ENCODE data around the gene RITA1.
"Not testable (repeated sequence)": the region's sequence is repeated elsewhere in the genome, so short reads cannot be mapped to it uniquely, and the experiment has no call there.

RITA1 gene

DNA sequence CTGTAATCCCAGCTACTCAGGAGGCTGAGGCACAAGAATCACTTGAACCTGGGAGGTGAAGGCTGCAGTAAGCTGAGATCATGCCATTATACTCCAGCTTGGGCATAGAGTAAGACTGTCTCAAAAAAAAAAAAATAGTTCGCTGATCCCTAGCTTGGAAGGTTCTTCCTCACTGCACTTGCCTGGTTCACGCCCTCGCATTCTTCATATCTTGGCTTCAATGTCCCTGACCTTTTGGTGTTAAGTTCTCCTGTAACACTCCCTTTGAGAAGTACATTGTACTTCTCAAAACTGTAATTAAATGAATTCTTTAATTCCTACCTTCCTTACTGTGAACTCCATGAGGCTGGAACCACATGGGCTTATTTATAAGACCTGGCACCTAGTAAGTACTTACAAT, 19.3 kb downstream of the RITA1 start:
- DNase-seq: peak in 1 of 2 donors; percentile 15

GRCh38 chr12:113206802-113207201, 21.3 kb downstream of the RITA1 start:
- not testable (repeated sequence) for DNase-seq

DNA sequence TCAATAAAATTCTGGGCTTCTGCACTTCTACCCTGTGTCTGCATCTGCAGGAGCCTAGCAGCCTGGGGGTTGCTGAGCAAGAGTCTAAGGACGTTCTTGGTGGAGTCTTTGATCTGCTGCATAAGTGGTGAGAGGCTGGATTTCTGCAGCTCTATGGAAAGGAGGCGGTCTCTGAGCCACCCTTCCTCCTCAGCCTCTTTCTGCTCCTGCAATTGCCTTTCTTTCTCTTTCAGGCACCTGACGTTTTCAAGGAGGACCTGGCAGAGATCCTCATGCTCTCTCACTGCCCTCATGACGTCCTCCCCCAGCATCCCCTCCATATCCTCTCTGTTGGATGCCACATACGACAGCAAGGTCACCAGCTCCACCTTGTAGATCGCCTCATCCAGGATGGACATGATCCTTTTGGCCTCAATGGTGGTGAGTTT, 22.1 kb downstream of the RITA1 start:
- no peak for DNase-seq

GRCh38 chr12:113208041-113208934, 22.8 kb downstream of the RITA1 start:
- peak; percentile 94 for DNase-seq

DNA sequence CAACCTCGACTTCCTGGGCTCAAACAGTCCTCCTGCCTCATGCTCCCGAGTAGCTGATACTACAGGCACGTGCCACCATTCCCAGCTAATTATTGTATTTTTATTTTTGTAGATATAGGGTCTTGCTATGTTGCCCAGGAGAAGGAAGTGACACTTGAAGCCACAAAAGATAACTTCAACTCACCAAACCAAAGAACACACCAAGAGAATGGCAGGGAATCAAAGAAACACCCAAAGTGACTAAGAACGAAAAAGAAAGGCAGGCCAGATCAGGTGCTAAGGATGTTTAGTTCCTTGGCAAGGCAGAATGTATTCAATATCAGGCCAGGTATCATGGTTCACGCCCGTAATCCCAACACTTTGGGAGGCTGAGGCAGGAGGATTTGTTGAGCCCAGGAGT, 25.6 kb downstream of the RITA1 start:
- no peak for DNase-seq

GRCh38 chr12:113214895-113215400, 29.4 kb downstream of the RITA1 start:
- peak; percentile 95 to 98 for DNase-seq

DNA sequence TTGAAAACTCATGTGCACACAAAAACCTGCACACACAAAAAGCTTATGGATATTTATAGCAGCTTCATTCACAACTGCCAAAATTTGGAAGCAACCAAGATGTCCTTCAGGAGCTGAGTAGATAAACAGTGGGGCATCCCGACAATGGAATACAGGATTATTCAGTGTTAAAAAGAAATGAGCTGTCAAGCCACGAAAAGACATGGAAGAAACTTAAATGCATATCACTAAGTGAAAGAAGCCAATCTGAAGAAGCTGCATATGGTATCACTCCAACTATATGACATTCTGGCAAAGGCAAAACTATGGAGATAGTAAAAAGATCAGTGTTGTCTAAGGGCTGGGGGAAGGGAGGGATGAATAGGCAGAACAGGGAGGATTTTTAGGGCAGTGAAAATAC, 30.5 kb downstream of the RITA1 start:
- DNase-seq: no peak

- no peak for DNase-seq
Observed at GRCh38 chr12:113220593-113221180, 35.2 kb downstream of the RITA1 start.

DNA sequence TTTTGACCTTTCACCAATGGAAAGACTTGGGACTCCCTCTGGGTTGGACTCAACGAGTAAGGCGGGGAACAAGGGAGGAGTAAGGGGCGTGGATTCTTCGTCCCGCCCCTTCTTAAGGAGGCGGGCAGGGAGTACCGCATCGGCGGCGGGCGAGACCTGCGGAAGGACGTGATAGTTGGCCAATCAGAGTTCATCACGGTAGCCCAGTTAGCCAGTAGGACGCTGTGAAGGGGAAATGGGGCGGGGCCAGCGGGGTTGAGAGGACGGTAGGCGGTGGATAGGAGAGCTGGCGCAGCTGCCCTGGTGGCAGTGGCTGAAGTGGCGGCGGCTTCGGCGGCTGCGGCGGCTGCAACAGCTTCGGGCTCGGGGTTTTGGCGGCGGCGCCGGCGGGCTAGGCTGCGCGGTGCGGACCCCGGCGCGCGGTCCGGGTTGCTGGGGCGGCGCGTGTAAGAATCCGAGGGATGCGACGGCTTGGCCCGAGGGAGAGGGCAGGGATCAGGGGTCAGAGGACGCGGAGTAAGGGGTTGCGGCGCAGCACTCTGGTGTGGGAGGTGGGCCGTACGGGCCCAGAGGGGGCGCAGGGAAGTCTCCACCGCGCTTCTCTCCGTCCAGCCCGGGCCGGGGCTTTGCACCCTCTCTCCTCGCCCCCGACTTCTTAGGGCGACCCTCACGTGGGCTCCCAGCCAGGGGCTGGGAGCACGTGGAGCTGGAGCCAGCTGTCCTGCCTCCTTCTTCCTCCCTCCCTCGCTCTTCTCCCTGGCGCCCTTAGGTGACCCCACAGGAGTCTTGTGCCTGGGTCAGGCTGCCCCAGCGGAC, 35.9 kb downstream of the RITA1 start, which contains the start of gene TPCN1:
Gene TPCN1 (plus strand): TSS at position 284 of the 816 bp plus-strand sequence. CDS start 5,389 bp downstream, outside the sequence.
- peak; percentile 100 for DNase-seq

GRCh38 chr12:113221997-113222729, 36.6 kb downstream of the RITA1 start:
- peak in 1 of 2 donors; percentile 45 for DNase-seq

DNA sequence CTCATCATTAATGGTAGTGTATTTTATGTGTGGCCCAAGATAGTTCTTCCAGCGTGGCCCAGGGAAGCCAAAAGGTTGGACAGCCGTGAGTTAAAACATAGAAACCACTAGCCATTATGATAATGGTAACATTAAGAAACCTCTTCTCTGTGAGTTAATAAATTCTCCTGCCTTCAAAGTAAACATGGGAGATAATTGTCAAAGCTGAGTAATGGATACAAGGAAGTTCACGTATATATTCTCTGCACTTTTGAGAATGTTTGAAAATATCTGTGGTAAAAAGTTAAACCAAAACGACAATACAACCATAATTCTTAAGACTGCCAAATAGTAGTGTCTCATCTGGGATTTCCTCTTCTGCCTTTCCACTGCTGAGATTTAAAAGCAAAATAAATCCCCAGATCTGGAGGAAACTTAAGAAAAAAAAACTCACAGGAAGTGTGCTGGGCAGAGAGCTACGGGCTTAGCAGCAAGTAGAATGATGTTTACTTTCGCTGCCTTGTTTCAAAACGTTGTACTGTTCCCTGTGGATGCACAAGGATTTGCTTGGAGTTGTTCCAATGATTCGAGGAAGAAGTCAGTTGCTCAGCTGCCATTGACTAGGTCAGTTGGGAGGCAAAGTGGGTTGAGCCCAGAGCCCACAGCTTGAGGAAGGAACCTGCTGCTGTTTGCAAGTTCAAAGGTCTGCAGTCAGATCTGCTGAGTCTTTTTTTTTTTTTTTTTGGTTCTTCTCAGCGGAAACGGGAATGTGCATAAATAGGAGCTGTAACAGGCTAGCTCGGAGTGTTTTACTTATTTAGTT, 37.4 kb downstream of the RITA1 start:
- DNase-seq: peak; percentile 68 to 86

- no peak for DNase-seq
Observed at GRCh38 chr12:113224955-113225354, 39.4 kb downstream of the RITA1 start.

- no peak for DNase-seq
Observed at GRCh38 chr12:113226696-113227568, 41.4 kb downstream of the RITA1 start.

- no peak for DNase-seq
Observed at GRCh38 chr12:113227686-113228391, 42.3 kb downstream of the RITA1 start.

GRCh38 chr12:113228394-113229028, 43.0 kb downstream of the RITA1 start:
- no peak for DNase-seq

DNA sequence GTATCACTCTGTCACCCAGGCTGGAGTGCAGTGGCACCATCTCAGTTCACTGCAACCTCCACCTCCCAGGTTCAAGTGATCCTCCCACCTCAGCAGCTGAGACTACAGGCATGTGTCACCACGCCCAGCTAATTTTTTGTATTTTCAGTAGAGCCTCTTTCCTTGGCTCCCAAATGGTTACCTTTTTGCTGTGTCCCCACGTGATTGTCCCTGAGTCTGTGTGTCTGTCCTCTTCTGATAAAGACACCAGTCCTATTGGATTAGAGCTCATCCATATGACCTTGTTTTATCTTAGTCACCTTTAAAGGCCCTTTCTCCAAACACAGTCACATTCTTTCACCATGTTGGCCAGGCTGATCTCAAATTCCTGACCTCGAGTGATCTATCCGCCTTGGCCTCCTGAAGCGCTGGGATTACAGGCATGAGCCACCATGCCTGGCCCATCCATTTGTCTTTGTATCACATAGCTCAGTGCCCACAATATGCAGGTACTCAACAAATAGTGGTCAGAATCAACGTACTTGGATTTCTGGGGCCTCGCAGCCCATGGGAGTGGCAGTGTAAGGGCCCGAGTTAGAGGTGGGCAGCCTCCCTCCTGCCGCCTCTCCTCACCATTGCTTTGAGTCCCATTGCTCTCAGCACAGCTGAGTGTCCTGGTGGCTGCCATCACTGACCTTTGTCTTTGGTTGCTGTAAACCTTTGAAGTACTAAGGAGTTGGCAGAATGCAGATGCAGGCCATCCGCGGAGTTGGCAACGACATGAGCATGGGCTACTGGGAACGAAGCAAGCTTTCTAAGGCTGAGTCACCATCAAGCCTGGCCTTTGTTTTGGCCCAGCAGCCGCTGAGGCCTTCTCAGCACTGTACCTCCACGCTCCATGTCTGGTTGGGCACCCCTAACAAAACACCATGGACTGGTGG, 45.1 kb downstream of the RITA1 start:
- DNase-seq: no peak

- DNase-seq: no peak
Observed at GRCh38 chr12:113231235-113232088, 45.9 kb downstream of the RITA1 start.
